ENCODE data around the gene TNFAIP8. TPM values are rescaled to one million over a fixed set of nuclear protein-coding genes. Genes with fewer than 3 reads are reported as not detected.

TNFAIP8 gene
- total and polyA plus RNA-seq, 2 of the 13 experiments (the other 11 are each of a cell fraction or from before 2014, with no cell fraction given) = 6.4 to 11.2 TPM

GRCh38 chr5:119353686-119354366, 2.0 kb upstream of the TNFAIP8 start (continued):
- TF ChIP-seq ZSCAN9 (CRISPR knock-in tag; IDR thresholded peaks at IDR 0.05; ENCODE audit: borderline replicate concordance) = no peak
- no peak for TF ChIP-seq ZNF576 (CRISPR knock-in tag; IDR thresholded peaks at IDR 0.05)

- Histone ChIP-seq H3K79me2 (ENCODE audit: insufficient read depth, low read length) (no peaks in the 10 kb centered on the region), H3K4me3 (replicated peaks in 1 of 3; ENCODE audit: insufficient read depth in 1 of 3, low read depth in 2 of 3, low read length in 3 of 3) (peak overlapping the region in 2 of 3 experiments; percentile 61 to 65; a peak in 4 of 6 replicates), H3K27ac (ENCODE audit: extremely low read length, insufficient read depth, low read length) (no peak overlapping the region), H3K9ac (ENCODE audit: insufficient read depth, low read depth, low read length) (no peak overlapping the region), H3K9me3 (ENCODE audit: low read length) (no peaks in the 10 kb centered on the region), H4K20me1 (ENCODE audit: insufficient read depth, low read length) (no peaks in the 10 kb centered on the region), H3K36me3 (replicated peaks in 1 of 2; ENCODE audit: control insufficient read depth in 1 of 2, insufficient read depth in 2 of 2, low read length in 2 of 2) (no peaks in the 10 kb centered on the region), H3K4me2 (ENCODE audit: low read depth, low read length) (peak overlapping the region; percentile 78), H3K4me1 (ENCODE audit: insufficient read depth, low read length) (peaks cover 20% of the 10 kb centered on the region), H2AFZ (ENCODE audit: low read length) (no peak overlapping the region), H3K27me3 (ENCODE audit: control insufficient read depth in 1 of 2, insufficient read depth in 2 of 2, low read length in 2 of 2) (no peaks in the 10 kb centered on the region)
- intact Hi-C loops (cut with micrococcal nuclease; ENCODE audit: unreplicated experiment) = no loop called here
- in situ Hi-C loops (cut with HindIII; ENCODE audit: extremely low pct_ligation_motif_present, low pct_unique_long_range_greater_than_20kb) = no loop called here
- CTCF ChIA-PET (ENCODE audit: low intra/inter-chr PET ratio, low total read pairs) = interaction anchor here (0.7 kb wide), 1 partner anchor 366 kb away, joined by 3 read pairs; no protein-coding TSS in a partner anchor
- no peak for DNase-seq (ENCODE audit: low spot score)
- TF ChIP-seq ZBTB39 (CRISPR knock-in tag; IDR thresholded peaks at IDR 0.05) (no peak), ATF4 (CRISPR knock-in tag; IDR thresholded peaks at IDR 0.05) (no peak), ZNF629 (CRISPR knock-in tag; conservative IDR thresholded peaks at IDR 0.05) (peak; percentile 76), CREB1 (IDR thresholded peaks at IDR 0.05) (no peak), CREB1 (CRISPR knock-in tag; IDR thresholded peaks at IDR 0.05) (no peak), ATRX (CRISPR knock-in tag; IDR thresholded peaks at IDR 0.05; ENCODE audit: borderline replicate concordance) (no peak), MAFK (conservative IDR thresholded peaks at IDR 0.05 in 1 of 2, IDR thresholded peaks at IDR 0.05 in 1 of 2; ENCODE audit: low read length in 2 of 2) (no peak), ZNF616 (CRISPR knock-in tag; IDR thresholded peaks at IDR 0.05; ENCODE audit: low read depth) (no peak), ZNF646 (CRISPR knock-in tag; IDR thresholded peaks at IDR 0.05) (no peak)
- FAIRE-seq = no peak
- no TSS peak for BruUV-seq (replicated peaks)
- peak; percentile 10; the same call in 2 of the 3 replicates for ATAC-seq
- WGBS (ENCODE audit: low lambda C conversion rate) = 78% methylated on average over 10 of the region's 10 CpGs
- POLR2A ChIA-PET = no interaction called here
Measured at GRCh38 chr5:119354537-119355243, 1.1 kb upstream of the TNFAIP8 start.

Measured in HepG2 (cell line).